Measurements from ENCODE around the gene ADAMTS2.

GRCh38 chr5:179206366-179206765 is 138.9 kb downstream of the ADAMTS2 start:
- TF ChIP-seq CTCF (IDR thresholded peaks at IDR 0.05; ENCODE audit: low read length), result no peak
- TF ChIP-seq EZH2 (IDR thresholded peaks at IDR 0.05; ENCODE audit: borderline replicate concordance, low read length), result no peak

Measured in OCI-LY1 (cell line).